ENCODE data around the gene MAP2K3.
A peak's percentile ranks its signal among the peaks of the same experiment; 100 is the strongest.

Gene MAP2K3

GRCh38 chr17:21284319-21285163 is at the start of gene MAP2K3:
Gene MAP2K3, plus strand, starts transcription at chr17:21284711. Its CDS starts 210 bp downstream, at chr17:21284921.
- DNase-seq, result peak; percentile 98

DNA sequence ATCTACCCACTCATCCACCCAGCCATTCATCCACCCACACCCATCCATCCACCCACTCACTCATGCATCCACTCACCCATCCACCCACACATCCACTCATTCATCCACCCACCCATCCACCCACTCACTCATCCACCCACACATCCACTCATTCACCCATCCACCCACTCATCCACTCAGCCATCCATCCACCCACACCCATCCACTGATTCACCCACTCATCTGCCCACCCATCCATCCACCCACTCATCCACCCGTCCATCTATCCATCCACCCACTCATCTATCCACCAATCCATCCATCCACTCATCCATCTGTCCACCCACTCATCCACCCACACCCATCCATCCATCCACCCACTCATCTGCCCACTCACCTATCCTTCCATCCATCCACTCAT is 48.6 kb upstream of the MAP2K3 start:
- DNase-seq, result no peak

DNA sequence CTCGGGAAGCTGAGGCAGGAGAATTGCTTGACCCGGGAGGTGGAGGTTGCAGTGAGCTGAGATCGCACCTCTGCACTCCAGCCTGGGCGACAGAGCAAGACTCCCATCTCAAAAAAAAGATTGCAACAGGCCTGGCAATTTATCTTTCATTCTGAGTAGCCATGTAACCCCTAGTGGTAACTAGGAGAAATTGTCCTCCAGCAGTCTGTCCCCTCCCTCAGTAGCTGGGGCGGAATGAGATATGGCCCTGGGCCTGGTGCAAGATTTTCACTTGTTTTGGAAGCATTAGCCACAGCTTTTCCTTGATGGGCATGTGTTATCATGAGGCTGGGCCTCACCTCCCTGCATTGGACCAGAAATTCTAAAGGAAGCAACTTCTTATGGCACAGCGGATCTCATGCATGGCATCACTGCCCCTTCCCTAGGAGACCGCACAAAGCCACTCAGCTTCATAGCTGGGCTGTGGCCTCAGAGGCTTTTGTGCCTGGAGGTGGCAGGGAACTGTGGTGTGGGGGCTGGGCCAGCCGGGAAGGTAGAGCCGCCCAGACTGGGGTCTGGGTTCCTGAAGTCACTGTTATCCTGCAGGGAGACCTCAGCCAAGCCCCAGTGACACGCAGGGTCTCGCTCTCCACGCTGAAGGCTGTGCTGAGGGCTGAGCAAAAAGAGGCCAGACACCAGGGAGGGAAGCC is 44.7 kb upstream of the MAP2K3 start:
- no peak for DNase-seq

DNA sequence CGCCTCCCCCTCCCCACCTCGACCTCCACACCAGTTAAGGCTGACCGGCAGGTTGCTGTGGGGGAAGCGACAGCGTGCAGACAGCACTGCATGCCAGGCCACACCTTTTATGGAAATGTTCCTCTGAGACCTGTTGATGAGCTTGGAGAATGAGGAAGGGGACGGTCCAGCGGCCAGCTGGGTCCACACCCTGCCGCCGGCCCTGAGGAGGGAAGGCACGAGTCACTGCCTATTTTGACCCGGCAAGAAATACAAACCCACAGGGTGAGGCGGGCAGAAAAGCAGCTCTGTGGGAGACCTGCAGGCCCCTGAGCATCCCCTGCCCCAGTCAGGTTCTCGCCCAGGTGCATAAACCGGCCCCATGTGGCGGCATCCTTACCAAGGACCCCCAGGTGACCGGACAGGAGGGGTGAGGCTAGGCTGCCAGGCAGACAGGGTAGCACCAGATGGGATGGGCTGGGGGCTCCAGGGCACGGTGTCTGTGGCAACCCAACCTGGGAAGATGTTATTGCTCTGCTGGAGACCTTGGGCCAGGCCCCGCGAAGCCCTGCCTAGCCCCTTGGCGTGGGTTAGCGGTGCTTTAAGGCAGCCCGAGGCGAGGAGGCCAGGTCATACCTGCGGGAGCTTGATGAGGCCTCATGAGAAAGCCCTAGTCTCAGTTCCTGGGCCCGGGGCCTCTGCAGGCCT is 44.0 kb upstream of the MAP2K3 start:
- no peak for DNase-seq

DNA sequence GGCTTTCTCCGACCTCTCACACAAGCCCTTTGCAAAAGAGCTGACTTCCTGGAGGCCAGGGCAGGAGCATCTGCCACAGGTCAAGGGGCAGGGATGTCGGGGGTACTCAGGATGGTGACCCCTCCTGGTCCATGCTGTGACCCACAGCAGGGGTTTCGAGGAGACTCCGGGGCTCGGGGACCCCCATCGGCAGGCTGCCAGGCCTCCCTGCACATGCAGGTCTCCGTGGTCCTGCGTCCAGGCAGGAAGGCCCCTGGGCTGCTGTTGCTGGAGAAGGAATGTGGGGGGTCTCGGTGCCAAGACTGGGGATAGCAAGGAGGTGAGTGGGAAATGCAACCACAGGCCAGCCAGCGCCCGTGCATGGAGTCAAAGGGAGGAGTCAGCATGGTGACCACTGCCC is 42.9 kb upstream of the MAP2K3 start:
- DNase-seq, result no peak

DNA sequence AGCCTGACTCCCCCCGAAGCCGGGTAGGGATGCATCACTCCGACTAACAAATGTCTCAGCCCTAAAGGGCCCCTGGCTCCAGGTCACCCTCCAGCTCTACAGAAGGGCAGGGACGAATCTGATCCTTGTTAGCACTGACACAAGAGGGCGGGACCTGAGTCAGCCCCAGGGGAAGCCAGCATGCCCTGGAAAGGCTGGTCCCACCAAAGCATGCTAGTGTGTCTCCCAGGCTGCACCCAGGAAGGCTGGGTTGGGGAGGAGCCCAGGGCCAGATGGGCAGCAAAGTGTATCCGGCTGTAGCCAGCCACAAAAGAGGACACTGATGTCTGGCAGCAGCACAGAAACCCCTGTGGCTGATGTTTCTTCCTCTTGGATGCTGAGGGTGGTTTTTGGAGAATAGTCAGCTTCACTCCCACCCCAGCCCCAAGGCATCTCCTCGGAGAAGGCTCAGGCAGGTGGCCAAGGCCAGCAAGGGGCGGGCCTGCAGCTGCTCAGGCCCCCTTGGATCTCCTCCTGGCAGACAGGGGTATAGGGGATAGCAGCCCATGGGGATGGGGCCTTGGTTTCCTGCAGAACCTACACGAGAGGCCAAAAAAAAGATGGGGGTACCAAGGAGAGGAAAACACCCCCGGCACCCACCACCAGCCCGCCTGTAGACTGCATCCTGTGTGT is 42.3 kb upstream of the MAP2K3 start:
- no peak for DNase-seq

DNA sequence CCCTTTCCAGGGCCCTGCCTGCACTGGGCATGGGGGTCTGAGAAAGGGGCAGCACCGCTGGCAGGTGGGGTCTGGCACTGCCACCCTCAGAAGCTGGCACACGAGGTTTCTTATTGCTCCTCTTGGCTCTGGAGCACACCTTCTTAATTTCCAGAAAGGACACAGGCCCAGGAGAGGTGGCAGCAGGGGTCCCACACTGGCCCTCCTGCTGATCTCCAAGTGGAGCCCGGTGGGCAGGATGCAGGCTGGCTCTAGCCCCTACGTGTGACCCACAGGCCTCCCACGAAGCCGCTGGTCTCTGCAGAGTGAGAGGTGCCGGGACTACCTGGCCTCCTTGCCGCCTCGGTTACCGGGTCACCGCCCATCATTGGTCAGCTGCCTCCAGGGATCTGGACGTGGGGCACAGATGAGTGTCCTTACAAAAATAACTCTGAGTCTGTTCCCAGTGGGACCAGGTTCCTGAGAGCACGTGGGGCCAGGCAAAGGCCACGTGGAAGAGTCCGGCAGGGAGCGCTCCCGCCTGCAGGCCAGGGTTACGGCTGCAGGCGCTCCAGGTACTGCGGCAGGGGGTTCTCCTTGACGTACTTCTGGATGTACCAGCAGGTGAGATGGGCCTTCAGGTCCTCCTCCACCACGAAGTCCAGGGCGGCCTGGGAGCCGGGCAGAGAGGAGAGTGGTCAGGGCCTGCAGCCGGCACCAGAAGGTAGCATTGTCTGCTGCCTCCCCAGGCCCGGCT is 41.6 kb upstream of the MAP2K3 start:
- DNase-seq, result no peak

DNA sequence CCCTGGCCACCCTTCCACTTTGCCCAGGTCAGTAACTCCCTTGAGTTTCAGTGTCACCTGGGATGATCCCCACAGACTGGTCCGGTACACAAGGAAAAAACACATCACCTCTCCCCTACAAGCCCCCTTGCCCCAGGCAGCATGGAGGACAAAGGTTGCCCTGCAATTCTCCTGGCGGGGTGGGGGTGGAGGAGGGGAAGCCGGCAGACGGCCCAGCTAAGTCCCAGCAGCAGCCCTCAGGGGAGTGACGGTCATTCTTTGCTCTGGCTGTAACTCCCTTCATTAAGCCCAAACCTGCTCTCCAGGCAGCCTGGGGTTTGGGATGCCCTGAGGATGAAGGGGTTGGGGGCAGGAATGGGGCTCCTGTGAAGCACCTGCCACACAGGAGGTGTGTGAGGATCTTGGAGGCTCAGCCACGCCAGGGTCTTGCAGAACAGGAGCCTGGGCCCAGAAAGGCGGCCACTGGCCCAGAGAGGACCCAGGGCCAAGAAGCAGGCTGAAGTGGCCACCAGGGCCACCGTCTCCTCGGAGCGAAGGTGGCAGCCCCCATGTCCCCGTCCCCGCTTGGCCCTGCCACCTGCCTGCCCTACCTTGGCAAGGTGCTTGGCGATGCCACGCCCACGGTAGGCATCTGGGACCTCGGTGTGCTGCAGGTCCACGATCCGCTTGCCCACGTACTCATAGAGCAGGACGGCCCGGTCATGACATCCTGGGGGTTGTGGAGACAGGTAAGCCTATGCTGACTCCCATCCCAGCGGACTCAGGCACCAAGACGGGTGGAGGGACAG is 40.8 kb upstream of the MAP2K3 start:
- no peak for DNase-seq

DNA sequence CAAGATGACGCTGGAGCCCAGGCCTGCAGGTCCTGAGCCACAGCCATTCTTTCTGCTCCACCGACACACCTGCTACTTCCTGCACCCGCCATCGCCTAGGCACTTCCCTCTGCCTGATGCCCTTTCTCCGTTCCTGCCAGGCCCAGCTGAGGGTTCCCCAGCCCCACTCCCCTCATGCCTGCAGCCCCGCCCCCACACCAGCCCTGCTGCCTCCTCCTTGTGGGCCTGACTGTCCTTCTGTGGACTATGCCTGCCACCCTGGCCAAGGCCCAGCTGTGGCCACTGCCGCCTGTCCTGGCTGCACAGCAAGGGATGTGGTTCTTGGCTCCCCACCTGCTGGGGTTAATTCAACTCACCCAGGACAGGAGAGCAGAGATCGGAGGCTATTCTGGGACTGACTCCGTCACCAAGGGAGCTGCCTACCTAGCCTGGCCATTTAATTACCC is 38.8 kb upstream of the MAP2K3 start:
- DNase-seq, result no peak

DNA sequence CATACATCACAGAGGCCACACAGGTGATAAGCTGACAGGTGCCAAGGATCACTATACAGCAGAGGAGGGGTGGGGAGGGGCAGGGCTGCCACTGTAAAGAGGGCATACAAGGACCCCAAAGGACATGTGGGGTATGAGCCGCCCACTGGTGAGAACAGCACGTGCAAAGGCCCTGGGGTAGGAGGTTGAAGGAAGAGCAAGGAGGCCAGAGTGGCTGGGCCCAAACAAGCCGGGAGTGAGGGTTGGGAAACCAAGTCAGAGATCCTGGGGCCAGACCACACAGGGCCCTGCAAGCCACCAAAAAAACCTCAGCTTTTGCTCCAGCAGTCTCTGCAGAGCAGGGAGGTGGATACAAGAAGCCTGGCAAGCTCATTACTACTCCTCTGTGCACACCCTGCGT is 37.8 kb upstream of the MAP2K3 start:
- DNase-seq, result no peak

GRCh38 chr17:21247552-21248258 is 36.8 kb upstream of the MAP2K3 start:
- no peak for DNase-seq

GRCh38 chr17:21248500-21248899 is 36.0 kb upstream of the MAP2K3 start:
- DNase-seq, result no peak

DNA sequence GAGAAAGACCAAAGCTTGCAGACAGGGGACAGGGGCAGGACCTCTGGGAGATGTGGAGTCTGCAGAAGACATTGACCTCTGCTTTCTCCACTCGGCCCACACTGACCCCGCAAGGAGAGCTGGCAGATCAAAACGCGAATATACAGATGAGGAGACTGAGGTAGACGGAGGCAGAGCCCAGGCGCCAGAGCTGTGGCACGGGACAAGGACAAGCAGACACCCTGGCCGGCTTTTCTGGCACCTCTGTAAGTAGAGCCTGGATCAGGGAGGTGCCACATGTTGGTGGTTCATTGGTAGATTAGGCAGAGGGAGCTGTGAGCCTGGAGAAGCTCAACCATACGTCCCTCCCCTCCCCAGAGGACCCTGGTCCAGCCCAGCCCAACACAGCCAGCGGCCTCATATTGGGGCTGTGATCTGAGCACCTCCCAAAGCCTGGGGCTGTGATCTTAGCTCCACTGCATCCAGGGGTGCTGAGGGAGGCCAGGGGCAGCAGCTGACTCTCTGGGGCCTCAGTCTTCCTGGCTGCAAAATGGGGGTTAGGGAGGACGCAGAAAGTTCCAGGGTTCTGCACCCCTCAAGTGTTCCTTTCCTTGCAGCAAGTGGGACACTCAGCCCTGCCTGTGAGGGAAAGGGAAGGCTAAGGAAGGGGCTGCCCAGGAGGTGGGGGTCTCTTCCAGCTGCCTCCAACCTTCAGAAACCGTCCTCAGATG is 35.3 kb upstream of the MAP2K3 start:
- peak; percentile 48 for DNase-seq

DNA sequence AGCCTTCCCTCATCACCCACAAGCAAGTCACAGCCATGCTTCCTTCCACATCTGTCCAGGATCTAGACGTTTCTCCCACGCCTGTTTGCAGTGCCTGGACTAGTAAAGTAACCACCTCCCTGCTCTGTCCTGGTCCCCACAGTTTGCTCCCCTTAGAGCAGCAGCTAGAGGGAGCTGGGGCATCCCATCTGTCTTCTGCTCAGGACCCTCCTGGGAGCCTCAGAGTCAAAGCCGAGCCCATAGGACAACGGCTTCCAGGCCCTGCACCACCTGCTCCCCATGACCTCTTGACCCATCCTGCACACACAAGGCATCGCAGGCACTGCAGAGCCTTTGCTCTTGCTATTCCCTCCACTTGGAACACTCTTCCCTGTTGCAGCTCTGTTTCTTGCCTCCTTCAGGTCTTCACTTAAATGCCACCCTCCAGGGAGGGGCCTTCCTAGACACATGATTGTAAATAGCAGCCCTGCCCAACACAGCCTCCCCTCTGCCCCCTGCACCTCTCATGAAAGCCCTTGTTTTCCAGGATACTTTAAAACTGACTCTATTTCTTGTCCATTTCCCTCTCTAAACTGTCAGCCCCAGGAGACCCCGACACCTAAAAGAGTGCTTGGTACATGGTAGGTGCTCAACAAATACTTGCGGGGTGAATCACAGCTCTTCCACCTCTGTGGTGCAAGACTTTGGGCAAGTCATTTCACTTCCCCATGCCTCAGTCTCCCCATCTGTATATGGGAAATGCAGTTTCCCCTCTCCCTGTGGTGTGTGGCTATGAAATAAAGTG is 34.4 kb upstream of the MAP2K3 start:
- peak; percentile 47 for DNase-seq

DNA sequence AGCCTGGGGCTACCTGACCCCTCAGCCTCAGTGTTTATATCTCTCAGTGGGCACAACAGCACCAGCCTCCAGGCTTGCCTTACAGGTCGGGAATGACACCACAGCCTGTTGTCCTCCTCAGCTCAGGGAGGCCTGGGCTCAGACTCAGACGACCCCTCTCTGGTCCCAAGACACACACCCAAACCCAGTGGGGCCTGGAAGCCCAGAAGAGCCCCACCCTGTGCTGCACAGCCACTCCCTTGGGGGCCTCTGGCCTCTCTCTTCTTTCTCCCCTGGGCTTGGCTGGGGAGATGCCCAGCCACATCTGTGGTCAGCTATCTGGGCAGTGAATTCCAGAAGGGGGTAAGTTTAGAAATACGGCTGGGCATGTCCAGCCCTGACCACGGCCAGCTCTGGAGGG is 33.7 kb upstream of the MAP2K3 start:
- DNase-seq, result peak; percentile 46

- DNase-seq, result peak; percentile 49
These were observed 33.0 kb upstream of the MAP2K3 start for GRCh38 chr17:21251337-21252010.

- no peak for DNase-seq
These were observed 32.2 kb upstream of the MAP2K3 start for GRCh38 chr17:21252289-21252795.

Measured in activated CD8-positive, alpha-beta memory T cell treated with anti-CD3 and anti-CD28 coated beads, Interleukin-2, amount 50 U/mL, for 48 hours (primary cell).